Neuronal stem cell (in vitro differentiated cells): Measurements from ENCODE around the gene RSAD2.

Experiments used
- DNase-seq: peaks from one replicate; pipeline ENCODE4 v3.0.0-alpha.2; 2013; ENCODE audit warnings: low spot score
- H2AFZ ChIP-seq: one replicate; pipeline ENCODE4 v1.6.1; 2013; ENCODE audit warnings: mild to moderate bottlenecking, low read length, inconsistent platforms
- H2AK5ac ChIP-seq: 2 replicates; pipeline ENCODE4 v1.6.1; 2013; ENCODE audit warnings: low read depth, mild to moderate bottlenecking, inconsistent platforms, low read length, moderate library complexity, mixed read lengths
- H2BK120ac ChIP-seq: 2 replicates; pipeline ENCODE4 v1.6.1; 2013; ENCODE audit warnings: low read depth, mild to moderate bottlenecking, inconsistent platforms, low read length, moderate library complexity, mixed read lengths
- H2BK12ac ChIP-seq: one replicate; pipeline ENCODE4 v1.6.1; 2013; ENCODE audit warnings: low read length, inconsistent platforms
- H2BK15ac ChIP-seq: 2 replicates; pipeline ENCODE4 v1.6.1; 2013; ENCODE audit warnings: mild to moderate bottlenecking, low read length, inconsistent platforms, mixed read lengths
- H2BK5ac ChIP-seq: one replicate; pipeline ENCODE4 v1.6.1; 2013; ENCODE audit warnings: inconsistent platforms, mild to moderate bottlenecking, low read length, moderate library complexity
- H3K14ac ChIP-seq: one replicate; pipeline ENCODE4 v1.6.1; 2013; ENCODE audit warnings: low read length, inconsistent platforms
- H3K18ac ChIP-seq: 2 replicates; pipeline ENCODE4 v1.6.1; 2013; ENCODE audit warnings: low read length, inconsistent platforms
- H3K23ac ChIP-seq: 2 replicates; pipeline ENCODE4 v1.6.1; 2013; ENCODE audit warnings: low read depth, mild to moderate bottlenecking, mixed read lengths, low read length, inconsistent platforms; ENCODE audit not compliant: poor library complexity
- H3K27ac ChIP-seq: replicated peaks from 3 replicates; pipeline ENCODE4 v1.5.1; 2013; ENCODE audit warnings: low read length, inconsistent platforms
- H3K27me3 ChIP-seq, 3 experiments: 2 replicates each; pipeline ENCODE4 v1.6.1; 2013; ENCODE audit warnings: low read length in 3 of 3, mild to moderate bottlenecking in 2 of 3, inconsistent platforms in 1 of 3, low read depth in 1 of 3, mixed read lengths in 1 of 3, moderate library complexity in 1 of 3; ENCODE audit not compliant: control insufficient read depth in 3 of 3, insufficient read depth in 3 of 3
- H3K36me3 ChIP-seq, 2 donors: replicated peaks in 1 of 2; 2 replicates each; pipeline ENCODE4 v1.6.1; 2013; ENCODE audit warnings: low read length in 2 of 2; ENCODE audit not compliant: control insufficient read depth in 2 of 2, insufficient read depth in 2 of 2
- H3K4ac ChIP-seq: 2 replicates; pipeline ENCODE4 v1.6.1; 2013; ENCODE audit warnings: inconsistent platforms, mild to moderate bottlenecking, low read length, moderate library complexity
- H3K4me1 ChIP-seq, 2 donors: 1 replicate in 1 of 2; 2 replicates in 1 of 2; pipeline ENCODE4 v1.6.1; 2013; ENCODE audit warnings: low read length in 2 of 2, low read depth in 1 of 2; ENCODE audit not compliant: control insufficient read depth in 2 of 2, insufficient read depth in 1 of 2
- H3K4me2 ChIP-seq: one replicate; pipeline ENCODE4 v1.6.1; 2013; ENCODE audit warnings: mild to moderate bottlenecking, low read length, inconsistent platforms; ENCODE audit not compliant: insufficient read depth, poor library complexity, severe bottlenecking
- H3K4me3 ChIP-seq, 2 donors: 2 replicates each; pipeline ENCODE4 v1.5.1; 2013; ENCODE audit warnings: low read length in 2 of 2, mild to moderate bottlenecking in 2 of 2, inconsistent platforms in 1 of 2, moderate library complexity in 1 of 2
- H3K79me1 ChIP-seq: one replicate; pipeline ENCODE4 v1.6.1; 2013; ENCODE audit warnings: low read depth, mild to moderate bottlenecking, inconsistent platforms, low read length, moderate library complexity
- H3K9ac ChIP-seq: one replicate; pipeline ENCODE4 v1.6.1; 2013; ENCODE audit warnings: mild to moderate bottlenecking, low read depth, low read length, inconsistent platforms; ENCODE audit not compliant: poor library complexity
- H3K9me3 ChIP-seq, 2 donors: replicated peaks in 1 of 2; 2 replicates each; pipeline versions ENCODE3 to v1.6.1; 2013; ENCODE audit warnings: low read length in 2 of 2, mild to moderate bottlenecking in 2 of 2, inconsistent platforms in 1 of 2, low read depth in 1 of 2, mixed read lengths in 1 of 2, moderate library complexity in 1 of 2; ENCODE audit not compliant: control insufficient read depth in 2 of 2, insufficient read depth in 1 of 2
- H4K8ac ChIP-seq: one replicate; pipeline ENCODE4 v1.6.1; 2013; ENCODE audit warnings: low read depth, mild to moderate bottlenecking, inconsistent platforms, low read length, moderate library complexity
- H4K91ac ChIP-seq: one replicate; pipeline ENCODE4 v1.6.1; 2013; ENCODE audit warnings: low read length, low read depth, mild to moderate bottlenecking, inconsistent platforms; ENCODE audit not compliant: poor library complexity
- WGBS, 2 donors: extraction: QIAGEN DNeasy Blood & Tissue Kit; methylation state at CpG; one replicate each; pipeline ENCODE4 v1.1.7; 2013; ENCODE audit warnings: missing lambda C conversion rate in 2 of 2, mixed read lengths in 1 of 2; ENCODE audit not compliant: insufficient read length in 2 of 2, insufficient replicate concordance in 1 of 2; ENCODE audit errors: extremely low coverage in 2 of 2; 5-methylcytosine and 5-hydroxymethylcytosine counted together

Gene RSAD2

DNA sequence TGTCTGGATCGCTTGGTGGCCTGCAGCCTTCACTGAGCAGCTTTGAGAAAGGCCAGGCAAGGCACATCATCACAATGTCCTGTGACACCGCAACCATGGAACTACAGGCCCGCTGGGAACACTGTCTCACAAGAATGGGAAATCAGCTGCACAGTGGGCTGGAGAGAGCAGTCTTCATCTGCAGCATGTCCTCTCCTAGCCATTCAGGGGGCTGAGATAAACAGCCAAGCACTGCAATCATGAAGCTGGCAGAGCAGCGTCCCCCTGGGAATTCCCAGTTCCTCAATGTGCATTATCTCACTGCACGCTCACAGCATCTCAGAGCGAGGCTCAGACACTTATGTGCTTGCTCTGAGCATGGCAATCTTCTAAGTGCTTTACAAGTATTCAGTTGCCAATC lies 13.8 kb upstream of the RSAD2 start:
- no peak overlapping the region for H3K9ac ChIP-seq
- H2BK15ac ChIP-seq = no peak overlapping the region
- no peak overlapping the region for H2BK12ac ChIP-seq
- H2BK5ac ChIP-seq = no peak overlapping the region
- H2BK120ac ChIP-seq = no peak overlapping the region
- H2AK5ac ChIP-seq = no peak overlapping the region
- no peak overlapping the region for H2AFZ ChIP-seq
- no peak overlapping the region for H3K4me3 ChIP-seq
- H3K4ac ChIP-seq = no peak overlapping the region
- H4K8ac ChIP-seq = no peak overlapping the region
- WGBS, 2 donors = no CpG with 5 or more reads among the region's 6 CpGs
- peaks cover 2 to 3% of the 10 kb centered on the region in 2 donors for H3K4me1 ChIP-seq
- no peak overlapping the region for H3K27ac ChIP-seq
- no peak for DNase-seq
- H4K91ac ChIP-seq = no peak overlapping the region
- H3K4me2 ChIP-seq = no peak overlapping the region
- peaks cover 0 to 35% (median 7%) of the 10 kb centered on the region in 3 experiments for H3K27me3 ChIP-seq
- H3K36me3 ChIP-seq = no peaks in the 10 kb centered on the region
- no peak overlapping the region for H3K18ac ChIP-seq
- no peak overlapping the region for H3K14ac ChIP-seq
- no peak overlapping the region for H3K23ac ChIP-seq
- H3K79me1 ChIP-seq = no peaks in the 10 kb centered on the region
- H3K9me3 ChIP-seq = peaks cover 0 to 11% of the 10 kb centered on the region in 2 donors

DNA sequence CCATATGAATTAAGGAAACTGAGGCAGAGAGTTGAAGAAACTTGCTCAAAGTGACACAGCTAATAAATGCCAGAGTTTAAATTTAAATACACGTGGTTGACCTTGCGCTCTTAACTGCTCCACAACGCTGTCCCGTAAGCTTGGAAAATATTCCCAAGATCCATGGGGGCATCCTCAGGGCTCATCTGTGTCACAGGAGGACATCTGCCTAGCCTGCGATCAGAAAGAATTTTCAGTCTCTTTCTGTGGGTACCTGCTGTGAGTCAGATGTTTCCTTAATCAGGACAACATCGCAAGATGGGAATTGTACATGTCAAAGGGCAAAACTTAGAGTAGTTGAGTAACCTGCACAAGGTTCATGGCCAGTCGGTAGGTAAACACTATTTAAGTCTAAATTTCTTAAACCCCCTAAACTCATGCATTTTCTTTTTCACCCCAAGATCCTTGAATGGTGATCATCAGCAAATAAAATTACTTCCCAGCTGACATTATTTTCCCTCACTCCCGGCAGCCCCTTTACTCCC lies 13.3 kb upstream of the RSAD2 start:
- Histone ChIP-seq H4K91ac (no peak overlapping the region), H2BK15ac (no peak overlapping the region), H3K4me3 (no peak overlapping the region), H3K9ac (no peak overlapping the region), H3K36me3 (no peaks in the 10 kb centered on the region), H2AK5ac (no peak overlapping the region), H3K18ac (no peak overlapping the region), H3K9me3 (peaks cover 0 to 11% of the 10 kb centered on the region in 2 donors), H3K4me1 (peaks cover 2 to 3% of the 10 kb centered on the region in 2 donors), H3K79me1 (no peaks in the 10 kb centered on the region), H3K27me3 (peaks cover 0 to 35% (median 7%) of the 10 kb centered on the region in 3 experiments), H4K8ac (no peak overlapping the region), H3K14ac (no peak overlapping the region), H2BK120ac (no peak overlapping the region), H3K23ac (no peak overlapping the region), H2BK5ac (no peak overlapping the region), H2BK12ac (no peak overlapping the region), H3K4me2 (no peak overlapping the region), H2AFZ (no peak overlapping the region), H3K27ac (no peak overlapping the region), H3K4ac (no peak overlapping the region)
- DNase-seq = no peak
- no CpG with 5 or more reads among the region's 8 CpGs for WGBS, 2 donors

DNA sequence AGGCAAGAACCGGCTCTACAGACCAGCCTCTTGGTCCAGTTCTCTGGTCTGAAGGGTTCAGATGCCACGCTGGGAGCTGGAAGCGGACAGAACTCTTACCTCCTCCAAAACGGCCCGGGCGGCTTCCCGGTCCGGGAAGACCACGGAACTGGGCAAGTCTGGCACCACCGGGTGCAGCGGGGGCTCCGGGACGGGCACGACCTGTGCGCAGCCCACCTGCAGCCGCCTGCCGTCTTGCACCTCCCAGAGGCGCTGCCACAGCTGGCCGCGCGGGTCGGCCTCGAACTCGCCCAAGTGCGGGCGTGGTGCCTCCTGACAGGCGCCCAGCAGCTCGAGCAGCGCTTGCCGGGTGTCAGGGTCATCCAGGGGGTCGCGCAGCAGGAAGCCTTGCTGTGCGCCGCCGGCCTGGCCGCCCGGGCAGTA lies 12.6 kb upstream of the RSAD2 start:
- Histone ChIP-seq H2AK5ac (no peak overlapping the region), H3K23ac (no peak overlapping the region), H3K4ac (no peak overlapping the region), H3K36me3 (no peaks in the 10 kb centered on the region), H2BK5ac (no peak overlapping the region), H3K4me3 (peak overlapping the region; percentile 51 to 86), H2BK12ac (no peak overlapping the region), H3K27ac (no peak overlapping the region), H4K91ac (no peak overlapping the region), H3K27me3 (peaks cover 0 to 35% (median 7%) of the 10 kb centered on the region in 3 experiments), H3K4me1 (peaks cover 2 to 3% of the 10 kb centered on the region in 2 donors), H3K4me2 (peak overlapping the region; percentile 96), H2BK120ac (no peak overlapping the region), H2BK15ac (no peak overlapping the region), H3K14ac (no peak overlapping the region), H3K18ac (peak overlapping the region; percentile 79), H4K8ac (no peak overlapping the region), H3K79me1 (no peaks in the 10 kb centered on the region), H3K9me3 (peaks cover 0 to 8% of the 10 kb centered on the region in 2 donors), H2AFZ (peak overlapping the region; percentile 95), H3K9ac (no peak overlapping the region)
- no CpG with 5 or more reads among the region's 37 CpGs for WGBS, 2 donors
- DNase-seq = no peak

DNA sequence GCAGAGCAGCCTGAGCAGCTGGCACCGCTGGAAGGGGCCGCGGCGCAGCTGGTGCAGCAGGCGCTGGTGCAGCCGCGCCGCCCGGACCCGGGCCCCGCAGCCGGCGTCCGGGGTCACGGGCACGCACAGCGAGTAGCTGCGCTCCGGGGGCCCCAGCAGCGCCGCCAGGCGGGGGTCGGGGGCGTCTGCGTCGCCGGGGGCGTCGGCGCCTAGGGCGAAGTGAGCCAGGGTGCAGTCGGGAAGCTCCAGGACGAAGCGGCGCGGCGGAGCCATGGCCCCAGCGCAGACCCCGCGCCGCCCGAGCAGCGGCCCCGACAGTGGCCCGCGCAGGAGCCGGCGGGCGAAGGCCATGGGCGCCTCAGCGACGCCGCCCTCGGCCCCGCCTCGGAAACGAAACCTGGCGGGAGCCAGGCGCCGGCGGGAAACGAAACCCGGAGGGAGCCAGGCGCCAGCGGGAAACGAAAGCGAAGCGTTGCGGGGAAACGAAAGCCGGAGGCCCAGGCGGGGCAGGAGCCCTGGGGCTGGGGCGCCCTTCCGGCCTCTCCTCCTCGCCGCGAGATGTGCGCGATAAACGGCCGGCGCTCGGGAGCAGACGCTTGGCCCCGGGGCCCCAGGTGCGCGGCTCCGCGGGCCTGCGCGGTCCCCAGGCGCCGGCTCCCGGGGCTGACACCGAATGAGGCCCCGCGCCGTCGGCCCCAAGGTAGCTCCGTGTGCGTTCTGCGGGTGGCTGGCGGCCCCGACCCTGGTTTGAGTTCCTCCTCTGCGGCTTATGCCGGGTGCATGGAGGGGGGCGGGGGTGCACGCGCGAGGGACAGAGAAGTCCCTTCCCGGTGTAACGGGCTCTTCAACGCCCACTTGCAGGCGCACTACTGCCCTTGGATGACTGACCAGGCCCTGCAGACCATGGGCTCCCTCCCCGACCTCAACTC lies 12.0 kb upstream of the RSAD2 start, which contains the start of gene CMPK2:
Gene CMPK2 (minus strand): TSS at position 562 of the 929 bp plus-strand sequence. CDS start 211 bp downstream, at position 351.
- Histone ChIP-seq H3K9ac (peak within 1 kb of the TSS; percentile 73), H3K27ac (no peak within 1 kb of the TSS), H2BK12ac (peak within 1 kb of the TSS; percentile 61), H2BK120ac (no peak within 1 kb of the TSS), H4K91ac (no peak within 1 kb of the TSS), H3K23ac (peak within 1 kb of the TSS; percentile 46), H4K8ac (no peak within 1 kb of the TSS), H3K27me3 (peaks cover 0 to 35% (median 7%) of the 10 kb centered on the region in 3 experiments), H3K14ac (no peak within 1 kb of the TSS), H3K36me3 (no peaks in the 10 kb centered on the region), H3K4ac (no peak within 1 kb of the TSS), H2AFZ (peak within 1 kb of the TSS; percentile 95), H2BK15ac (no peak within 1 kb of the TSS), H3K9me3 (peaks cover 0 to 2% of the 10 kb centered on the region in 2 donors), H2BK5ac (peak within 1 kb of the TSS; percentile 59), H3K79me1 (no peaks in the 10 kb centered on the region), H3K4me1 (peaks cover 2 to 3% of the 10 kb centered on the region in 2 donors), H2AK5ac (no peak within 1 kb of the TSS), H3K4me2 (peak within 1 kb of the TSS; percentile 96), H3K4me3 (peak within 1 kb of the TSS; percentile 51 to 86), H3K18ac (peak within 1 kb of the TSS; percentile 83)
- peak; percentile 30 for DNase-seq
- WGBS, 2 donors = no CpG with 5 or more reads among the region's 115 CpGs
